Measurements from ENCODE around the gene GJD2.

The GJD2 gene

DNA sequence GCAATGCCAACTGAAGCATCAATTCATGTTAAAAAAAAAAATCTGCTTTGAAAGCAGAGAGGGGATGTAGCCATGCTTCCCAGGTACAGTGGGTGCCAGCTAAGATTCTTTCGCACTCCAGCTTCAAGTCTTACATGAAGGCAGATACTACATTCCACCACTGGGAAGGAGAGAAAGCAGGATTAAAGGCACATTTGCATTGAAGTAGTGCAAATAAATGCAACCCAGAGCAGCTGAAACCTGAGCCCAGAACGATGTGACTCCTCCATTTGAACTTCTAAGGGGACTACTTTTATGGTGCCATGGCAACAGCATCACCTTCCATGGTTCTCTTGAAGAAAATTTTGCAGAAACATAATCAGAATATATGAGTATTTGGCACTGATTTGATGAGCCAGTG, 19.1 kb upstream of the GJD2 start:
- Histone ChIP-seq H3K9me3 (ENCODE audit: control insufficient read depth, low read length) (no peaks in the 10 kb centered on the region), H3K4me1 (ENCODE audit: control insufficient read depth, insufficient read depth, low read length, poor library complexity, severe bottlenecking) (no peaks in the 10 kb centered on the region), H3K27ac (ENCODE audit: insufficient read depth, low read length, poor library complexity, severe bottlenecking) (no peak overlapping the region), H3K27me3 (replicated peaks; ENCODE audit: control insufficient read depth, insufficient read depth, low read length, poor library complexity, severe bottlenecking) (no peaks in the 10 kb centered on the region), H3K4me3 (ENCODE audit: insufficient read depth, low read depth, low read length, poor library complexity, severe bottlenecking) (no peak overlapping the region), H3K36me3 (ENCODE audit: control insufficient read depth, insufficient read depth, low read length) (no peaks in the 10 kb centered on the region)
- no peak for DNase-seq

- H3K4me3 ChIP-seq (ENCODE audit: insufficient read depth, low read depth, low read length, poor library complexity, severe bottlenecking), result no peak overlapping the region
- H3K27ac ChIP-seq (ENCODE audit: insufficient read depth, low read length, poor library complexity, severe bottlenecking), result no peak overlapping the region
- H3K4me1 ChIP-seq (ENCODE audit: control insufficient read depth, insufficient read depth, low read length, poor library complexity, severe bottlenecking), result no peaks in the 10 kb centered on the region
- no peak for DNase-seq
- H3K27me3 ChIP-seq (replicated peaks; ENCODE audit: control insufficient read depth, insufficient read depth, low read length, poor library complexity, severe bottlenecking), result no peaks in the 10 kb centered on the region
- H3K36me3 ChIP-seq (ENCODE audit: control insufficient read depth, insufficient read depth, low read length), result no peaks in the 10 kb centered on the region
- no peaks in the 10 kb centered on the region for H3K9me3 ChIP-seq (ENCODE audit: control insufficient read depth, low read length)
Measured at GRCh38 chr15:34773013-34773412, 18.2 kb upstream of the GJD2 start.

GRCh38 chr15:34772312-34772711, 17.5 kb upstream of the GJD2 start:
- no peaks in the 10 kb centered on the region for H3K27me3 ChIP-seq (replicated peaks; ENCODE audit: control insufficient read depth, insufficient read depth, low read length, poor library complexity, severe bottlenecking)

DNA sequence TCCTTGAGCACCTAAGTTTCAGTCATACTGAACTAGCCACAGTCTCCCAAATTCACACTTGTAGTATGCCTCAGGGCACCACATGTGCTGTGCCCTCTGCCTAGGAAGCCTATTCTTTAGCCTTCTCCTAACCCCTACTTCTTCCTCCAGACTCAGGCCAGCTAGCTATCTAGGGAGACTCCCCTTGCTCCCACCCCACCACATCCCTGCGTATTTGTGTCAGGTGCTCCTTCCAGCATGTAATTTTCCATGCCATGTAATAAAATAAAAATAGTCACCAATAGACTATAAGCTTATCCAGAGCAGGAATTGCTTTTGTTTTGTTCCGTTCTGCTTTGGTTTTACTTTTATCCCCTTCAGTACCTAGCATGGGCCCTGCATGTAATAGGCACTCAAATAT, 14.9 kb upstream of the GJD2 start:
- Histone ChIP-seq H3K36me3 (ENCODE audit: control insufficient read depth, insufficient read depth, low read length) (no peaks in the 10 kb centered on the region), H3K27me3 (replicated peaks; ENCODE audit: control insufficient read depth, insufficient read depth, low read length, poor library complexity, severe bottlenecking) (no peaks in the 10 kb centered on the region)

More at GRCh38 chr15:34772312-34772711, 17.5 kb upstream of the GJD2 start:
- no peak overlapping the region for H3K4me3 ChIP-seq (ENCODE audit: insufficient read depth, low read depth, low read length, poor library complexity, severe bottlenecking)
- H3K4me1 ChIP-seq (ENCODE audit: control insufficient read depth, insufficient read depth, low read length, poor library complexity, severe bottlenecking), result no peaks in the 10 kb centered on the region
- DNase-seq, result no peak
- H3K27ac ChIP-seq (ENCODE audit: insufficient read depth, low read length, poor library complexity, severe bottlenecking), result no peak overlapping the region
- H3K9me3 ChIP-seq (ENCODE audit: control insufficient read depth, low read length), result no peaks in the 10 kb centered on the region
- H3K36me3 ChIP-seq (ENCODE audit: control insufficient read depth, insufficient read depth, low read length), result no peaks in the 10 kb centered on the region

DNA sequence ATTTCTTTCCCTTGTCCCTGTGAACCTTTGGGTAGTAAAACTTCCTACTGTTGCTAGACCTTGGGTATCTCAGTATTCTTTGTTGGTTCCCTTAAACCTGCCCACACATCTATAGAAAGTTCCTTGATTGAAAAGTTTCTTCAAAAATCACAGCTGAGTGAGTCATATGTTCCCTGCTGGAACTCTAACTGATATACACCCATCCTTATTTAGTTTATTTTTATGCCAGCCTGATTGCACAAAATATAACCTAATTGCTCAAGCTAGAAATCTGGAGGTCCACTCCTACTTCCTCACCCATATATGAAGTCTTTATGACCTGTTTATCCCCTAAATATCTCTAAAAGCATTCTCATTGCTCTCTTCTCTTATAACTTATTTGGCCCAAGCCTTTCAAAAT, 13.7 kb upstream of the GJD2 start:
- DNase-seq, result no peak
- no peak overlapping the region for H3K27ac ChIP-seq (ENCODE audit: insufficient read depth, low read length, poor library complexity, severe bottlenecking)
- H3K4me1 ChIP-seq (ENCODE audit: control insufficient read depth, insufficient read depth, low read length, poor library complexity, severe bottlenecking), result no peaks in the 10 kb centered on the region
- H3K36me3 ChIP-seq (ENCODE audit: control insufficient read depth, insufficient read depth, low read length), result no peaks in the 10 kb centered on the region
- H3K4me3 ChIP-seq (ENCODE audit: insufficient read depth, low read depth, low read length, poor library complexity, severe bottlenecking), result no peak overlapping the region
- no peaks in the 10 kb centered on the region for H3K27me3 ChIP-seq (replicated peaks; ENCODE audit: control insufficient read depth, insufficient read depth, low read length, poor library complexity, severe bottlenecking)
- no peaks in the 10 kb centered on the region for H3K9me3 ChIP-seq (ENCODE audit: control insufficient read depth, low read length)

More for the DNA sequence above, 14.9 kb upstream of the GJD2 start:
- no peak overlapping the region for H3K27ac ChIP-seq (ENCODE audit: insufficient read depth, low read length, poor library complexity, severe bottlenecking)
- no peak for DNase-seq
- H3K4me3 ChIP-seq (ENCODE audit: insufficient read depth, low read depth, low read length, poor library complexity, severe bottlenecking), result no peak overlapping the region
- H3K9me3 ChIP-seq (ENCODE audit: control insufficient read depth, low read length), result no peaks in the 10 kb centered on the region
- no peaks in the 10 kb centered on the region for H3K4me1 ChIP-seq (ENCODE audit: control insufficient read depth, insufficient read depth, low read length, poor library complexity, severe bottlenecking)

DNA sequence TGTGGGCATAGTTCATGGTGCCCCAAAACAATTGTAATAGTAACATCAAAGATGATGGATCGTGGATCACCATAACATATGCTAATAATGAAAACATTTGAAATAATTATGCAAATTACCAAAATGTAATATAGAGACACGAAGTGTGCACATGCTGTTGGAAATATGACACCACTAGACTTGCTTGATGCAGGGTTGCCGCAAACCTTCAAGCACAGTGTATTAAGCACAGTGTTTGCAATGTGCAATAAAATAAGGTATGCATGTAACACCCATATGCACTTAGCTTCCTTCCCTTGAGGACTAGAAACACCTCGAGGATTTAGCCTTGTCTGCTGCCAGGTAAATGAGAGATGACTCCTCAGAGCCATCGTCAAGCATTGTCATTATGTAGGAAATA, 10.9 kb upstream of the GJD2 start:
- no peak overlapping the region for H3K4me3 ChIP-seq (ENCODE audit: insufficient read depth, low read depth, low read length, poor library complexity, severe bottlenecking)
- no peaks in the 10 kb centered on the region for H3K9me3 ChIP-seq (ENCODE audit: control insufficient read depth, low read length)
- no peak overlapping the region for H3K27ac ChIP-seq (ENCODE audit: insufficient read depth, low read length, poor library complexity, severe bottlenecking)
- H3K4me1 ChIP-seq (ENCODE audit: control insufficient read depth, insufficient read depth, low read length, poor library complexity, severe bottlenecking), result no peaks in the 10 kb centered on the region
- H3K36me3 ChIP-seq (ENCODE audit: control insufficient read depth, insufficient read depth, low read length), result no peaks in the 10 kb centered on the region
- no peak for DNase-seq
- no peaks in the 10 kb centered on the region for H3K27me3 ChIP-seq (replicated peaks; ENCODE audit: control insufficient read depth, insufficient read depth, low read length, poor library complexity, severe bottlenecking)

DNA sequence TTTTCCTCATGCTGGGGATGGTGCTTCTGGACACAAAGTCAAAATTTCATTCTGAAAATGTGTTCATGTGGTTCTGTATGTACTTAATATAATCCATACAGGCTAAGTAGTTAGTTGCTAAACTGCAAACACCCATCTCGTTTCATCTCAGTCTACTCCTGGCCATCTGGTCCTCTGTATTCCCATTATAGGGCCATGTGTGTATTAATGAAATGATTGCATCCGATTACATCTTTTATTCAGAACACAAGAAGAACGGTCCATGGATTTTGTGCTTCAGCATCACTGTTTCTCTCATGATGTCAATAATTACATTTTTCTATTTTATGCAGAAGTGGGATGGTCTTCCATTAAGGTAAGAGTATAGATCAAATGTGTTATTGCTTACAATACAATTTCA, 6.1 kb upstream of the GJD2 start:
- DNase-seq, result no peak
- Histone ChIP-seq H3K4me1 (ENCODE audit: control insufficient read depth, insufficient read depth, low read length, poor library complexity, severe bottlenecking) (no peaks in the 10 kb centered on the region), H3K4me3 (ENCODE audit: insufficient read depth, low read depth, low read length, poor library complexity, severe bottlenecking) (no peak overlapping the region), H3K9me3 (ENCODE audit: control insufficient read depth, low read length) (no peaks in the 10 kb centered on the region), H3K27ac (ENCODE audit: insufficient read depth, low read length, poor library complexity, severe bottlenecking) (no peak overlapping the region), H3K27me3 (replicated peaks; ENCODE audit: control insufficient read depth, insufficient read depth, low read length, poor library complexity, severe bottlenecking) (no peaks in the 10 kb centered on the region), H3K36me3 (ENCODE audit: control insufficient read depth, insufficient read depth, low read length) (no peaks in the 10 kb centered on the region)

DNA sequence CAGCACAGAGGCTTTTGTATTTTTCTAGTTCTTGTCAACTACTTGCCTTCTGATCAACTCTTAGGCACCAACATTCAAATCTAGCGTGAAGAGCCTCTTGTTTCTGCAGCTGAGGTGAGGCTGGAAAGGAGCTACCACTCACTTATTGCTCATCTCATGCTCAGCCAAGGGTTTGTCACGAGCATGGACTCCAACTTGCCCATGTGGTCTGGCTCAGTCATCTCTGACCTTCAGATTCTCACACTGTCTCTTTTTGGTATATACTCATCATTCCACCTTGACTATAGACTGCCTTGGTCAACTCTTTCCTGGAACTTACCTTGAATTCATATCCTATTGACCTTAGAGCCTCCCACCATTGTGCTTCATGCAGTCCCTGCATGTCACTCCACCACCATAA, 5.2 kb upstream of the GJD2 start:
- no peaks in the 10 kb centered on the region for H3K36me3 ChIP-seq (ENCODE audit: control insufficient read depth, insufficient read depth, low read length)
- no peak for DNase-seq
- no peaks in the 10 kb centered on the region for H3K9me3 ChIP-seq (ENCODE audit: control insufficient read depth, low read length)
- H3K4me1 ChIP-seq (ENCODE audit: control insufficient read depth, insufficient read depth, low read length, poor library complexity, severe bottlenecking), result no peaks in the 10 kb centered on the region
- H3K27ac ChIP-seq (ENCODE audit: insufficient read depth, low read length, poor library complexity, severe bottlenecking), result no peak overlapping the region
- H3K27me3 ChIP-seq (replicated peaks; ENCODE audit: control insufficient read depth, insufficient read depth, low read length, poor library complexity, severe bottlenecking), result peaks cover 2% of the 10 kb centered on the region
- H3K4me3 ChIP-seq (ENCODE audit: insufficient read depth, low read depth, low read length, poor library complexity, severe bottlenecking), result no peak overlapping the region

- H3K4me3 ChIP-seq (ENCODE audit: insufficient read depth, low read depth, low read length, poor library complexity, severe bottlenecking), result no peak overlapping the region
- no peak for DNase-seq
- H3K9me3 ChIP-seq (ENCODE audit: control insufficient read depth, low read length), result no peaks in the 10 kb centered on the region
- no peaks in the 10 kb centered on the region for H3K4me1 ChIP-seq (ENCODE audit: control insufficient read depth, insufficient read depth, low read length, poor library complexity, severe bottlenecking)
- H3K27me3 ChIP-seq (replicated peaks; ENCODE audit: control insufficient read depth, insufficient read depth, low read length, poor library complexity, severe bottlenecking), result peaks cover 2% of the 10 kb centered on the region
- no peak overlapping the region for H3K27ac ChIP-seq (ENCODE audit: insufficient read depth, low read length, poor library complexity, severe bottlenecking)
- H3K36me3 ChIP-seq (ENCODE audit: control insufficient read depth, insufficient read depth, low read length), result no peaks in the 10 kb centered on the region
Measured at GRCh38 chr15:34759347-34759746, 4.5 kb upstream of the GJD2 start.

- Histone ChIP-seq H3K4me1 (ENCODE audit: control insufficient read depth, insufficient read depth, low read length, poor library complexity, severe bottlenecking) (no peaks in the 10 kb centered on the region), H3K9me3 (ENCODE audit: control insufficient read depth, low read length) (no peaks in the 10 kb centered on the region), H3K4me3 (ENCODE audit: insufficient read depth, low read depth, low read length, poor library complexity, severe bottlenecking) (no peak overlapping the region), H3K27ac (ENCODE audit: insufficient read depth, low read length, poor library complexity, severe bottlenecking) (no peak overlapping the region), H3K27me3 (replicated peaks; ENCODE audit: control insufficient read depth, insufficient read depth, low read length, poor library complexity, severe bottlenecking) (peaks cover 2% of the 10 kb centered on the region), H3K36me3 (ENCODE audit: control insufficient read depth, insufficient read depth, low read length) (no peaks in the 10 kb centered on the region)
- no peak for DNase-seq
Measured at GRCh38 chr15:34757262-34757661, 2.5 kb upstream of the GJD2 start.

- Histone ChIP-seq H3K4me1 (ENCODE audit: control insufficient read depth, insufficient read depth, low read length, poor library complexity, severe bottlenecking) (no peaks in the 10 kb centered on the region), H3K4me3 (ENCODE audit: insufficient read depth, low read depth, low read length, poor library complexity, severe bottlenecking) (no peak overlapping the region), H3K27ac (ENCODE audit: insufficient read depth, low read length, poor library complexity, severe bottlenecking) (no peak overlapping the region), H3K27me3 (replicated peaks; ENCODE audit: control insufficient read depth, insufficient read depth, low read length, poor library complexity, severe bottlenecking) (peaks cover 2% of the 10 kb centered on the region), H3K9me3 (ENCODE audit: control insufficient read depth, low read length) (no peaks in the 10 kb centered on the region), H3K36me3 (ENCODE audit: control insufficient read depth, insufficient read depth, low read length) (no peaks in the 10 kb centered on the region)
- DNase-seq, result no peak
Measured at GRCh38 chr15:34755419-34755773, 598 bp upstream of the GJD2 start.

Measured in effector memory CD4-positive, alpha-beta T cell (primary cell).